Measurements from ENCODE around the gene ZKSCAN5.
"Not testable (repeated sequence)": the region's sequence is repeated elsewhere in the genome, so short reads cannot be mapped to it uniquely, and the experiment has no call there.

ZKSCAN5 gene

GRCh38 chr7:99551767-99552463 is 47.5 kb downstream of the ZKSCAN5 start, which contains the start of gene FAM200A:
Gene FAM200A (minus strand): TSS chr7:99552114. CDS start chr7:99548407, 3,707 bp downstream.
- peak; percentile 75 for DNase-seq (ENCODE audit: low read depth)

GRCh38 chr7:99553039-99553438 is 48.6 kb downstream of the ZKSCAN5 start:
- DNase-seq (ENCODE audit: low read depth): no peak

GRCh38 chr7:99554939-99555338 is 50.5 kb downstream of the ZKSCAN5 start:
- DNase-seq (ENCODE audit: low read depth): no peak

GRCh38 chr7:99557196-99557607 is 52.7 kb downstream of the ZKSCAN5 start:
- DNase-seq (ENCODE audit: low read depth): no peak

- DNase-seq (ENCODE audit: low read depth): no peak
These were observed 53.5 kb downstream of the ZKSCAN5 start for GRCh38 chr7:99557940-99558305.

GRCh38 chr7:99558306-99559174 is 54.1 kb downstream of the ZKSCAN5 start, which contains the start of gene ZNF655:
Gene ZNF655 (plus strand): TSS chr7:99558642. CDS start chr7:99560560, 1,918 bp downstream.
- DNase-seq (ENCODE audit: low read depth): peak; percentile 77

GRCh38 chr7:99559175-99559915 is 54.9 kb downstream of the ZKSCAN5 start:
- no peak for DNase-seq (ENCODE audit: low read depth)

GRCh38 chr7:99560834-99561736 is 56.6 kb downstream of the ZKSCAN5 start:
- DNase-seq (ENCODE audit: low read depth): no peak

GRCh38 chr7:99561737-99562051 is 57.2 kb downstream of the ZKSCAN5 start:
- no peak for DNase-seq (ENCODE audit: low read depth)

GRCh38 chr7:99562114-99562784 is 57.8 kb downstream of the ZKSCAN5 start:
- DNase-seq (ENCODE audit: low read depth): no peak

- peak; percentile 97 for DNase-seq (ENCODE audit: low read depth)
These were observed 58.4 kb downstream of the ZKSCAN5 start for GRCh38 chr7:99562832-99563231.

GRCh38 chr7:99563650-99564049 is 59.2 kb downstream of the ZKSCAN5 start:
- peak; percentile 66 for DNase-seq (ENCODE audit: low read depth)

- DNase-seq (ENCODE audit: low read depth): not testable (repeated sequence)
These were observed 64.3 kb downstream of the ZKSCAN5 start for GRCh38 chr7:99568770-99569169.

GRCh38 chr7:99571768-99572167 is 67.3 kb downstream of the ZKSCAN5 start:
- no peak for DNase-seq (ENCODE audit: low read depth)

- no peak for DNase-seq (ENCODE audit: low read depth)
These were observed 68.8 kb downstream of the ZKSCAN5 start for GRCh38 chr7:99573257-99573656.

- no peak for DNase-seq (ENCODE audit: low read depth)
These were observed 71.8 kb downstream of the ZKSCAN5 start for GRCh38 chr7:99576251-99576650.

- no peak for DNase-seq (ENCODE audit: low read depth)
These were observed 75.0 kb downstream of the ZKSCAN5 start for GRCh38 chr7:99579281-99579955.

GRCh38 chr7:99579956-99580777 is 75.7 kb downstream of the ZKSCAN5 start:
- no peak for DNase-seq (ENCODE audit: low read depth)

- DNase-seq (ENCODE audit: low read depth): not testable (repeated sequence)
These were observed 76.4 kb downstream of the ZKSCAN5 start for GRCh38 chr7:99580778-99581332.

Data from GM04504 (cell line).